Epithelial cell of proximal tubule (primary cell): ENCODE results near the gene MXD3. TPM values are rescaled to one million over a fixed set of nuclear protein-coding genes. Genes with fewer than 3 reads are reported as not detected.
"Not testable (repeated sequence)": the region's sequence is repeated elsewhere in the genome, so short reads cannot be mapped to it uniquely, and the experiment has no call there.

Experiments
- DNase-seq: peaks from one replicate; pipeline ENCODE4 v3.0.0-alpha.2; 2011; ENCODE audit warnings: low read depth
- H3K4me3 ChIP-seq: 2 replicates; pipeline ENCODE4 v1.5.1; 2011; ENCODE audit warnings: low read depth, mild to moderate bottlenecking, low read length
- CTCF ChIP-seq: conservative IDR thresholded peaks from 2 replicates; pipeline ENCODE4 v1.5.1; 2012; ENCODE audit warnings: low read depth, mild to moderate bottlenecking, low read length
- total RNA-seq: library from RNA; depleted of rRNA; stranded (reverse); fragments of >200 nt; gene quantifications from 2 replicates; pipeline ENCODE4 v1.2.3, GENCODE V29; 2015

Gene MXD3
- total RNA-seq, 1 donor from 2014 or later = 41.9 TPM

GRCh38 chr5:177307544-177308363, 3.9 kb downstream of the MXD3 start:
- no peak for TF ChIP-seq CTCF
- no peak for DNase-seq
- no peak overlapping the region for H3K4me3 ChIP-seq

- TF ChIP-seq CTCF = no peak
- H3K4me3 ChIP-seq = no peak overlapping the region
- no peak for DNase-seq
Observed at GRCh38 chr5:177306674-177307543, 4.8 kb downstream of the MXD3 start.

- H3K4me3 ChIP-seq, DNase-seq: not testable (repeated sequence)
Observed at GRCh38 chr5:177306103-177306640, 5.5 kb downstream of the MXD3 start.

GRCh38 chr5:177304392-177305119, 7.1 kb downstream of the MXD3 start:
- no peak for DNase-seq
- TF ChIP-seq CTCF = no peak
- H3K4me3 ChIP-seq = peak overlapping the region; percentile 99

- peak overlapping the region; percentile 99 for H3K4me3 ChIP-seq
- TF ChIP-seq CTCF = no peak
- DNase-seq = no peak
Observed at GRCh38 chr5:177303925-177304391, 7.7 kb downstream of the MXD3 start.

- TF ChIP-seq CTCF = peak; percentile 35
- no peak for DNase-seq
- peak within 1 kb of the TSS; percentile 99 for H3K4me3 ChIP-seq
Observed at GRCh38 chr5:177303121-177303924, 8.4 kb downstream of the MXD3 start, which contains the start of the genes PRELID1 and RAB24. Gene PRELID1 (plus strand): TSS chr5:177303799. CDS start chr5:177303986, 187 bp downstream. Gene RAB24 (minus strand): TSS chr5:177303719. CDS start chr5:177303288, 431 bp downstream.
